Measurements from ENCODE around the gene TMEM114.
"Not testable (repeated sequence)": the region's sequence is repeated elsewhere in the genome, so short reads cannot be mapped to it uniquely, and the experiment has no call there.

TMEM114 gene

GRCh38 chr16:8564934-8565345, 25.4 kb downstream of the TMEM114 start:
- no peak for DNase-seq
- in situ Hi-C loops (cut with HindIII; ENCODE audit: low pct_ligation_motif_present, low sequenced_read_pairs), result no loop called here
- no peak overlapping the region for H3K27ac ChIP-seq

GRCh38 chr16:8563944-8564540, 26.3 kb downstream of the TMEM114 start:
- H3K36me3 ChIP-seq (replicated peaks); H3K4me3 ChIP-seq (ENCODE audit: low read depth, low read length); DNase-seq; H3K27me3 ChIP-seq (replicated peaks); in situ Hi-C loops (cut with HindIII; ENCODE audit: low pct_ligation_motif_present, low sequenced_read_pairs); H3K27ac ChIP-seq: not testable (repeated sequence)

More at GRCh38 chr16:8564934-8565345, 25.4 kb downstream of the TMEM114 start:
- no peak for TF ChIP-seq CTCF (IDR thresholded peaks at IDR 0.05; ENCODE audit: low read depth, low read length, missing control alignments)
- no peak overlapping the region for H3K4me3 ChIP-seq (ENCODE audit: low read depth, low read length)
- H3K27me3 ChIP-seq (replicated peaks), result no peaks in the 10 kb centered on the region
- no peaks in the 10 kb centered on the region for H3K36me3 ChIP-seq (replicated peaks)

DNA sequence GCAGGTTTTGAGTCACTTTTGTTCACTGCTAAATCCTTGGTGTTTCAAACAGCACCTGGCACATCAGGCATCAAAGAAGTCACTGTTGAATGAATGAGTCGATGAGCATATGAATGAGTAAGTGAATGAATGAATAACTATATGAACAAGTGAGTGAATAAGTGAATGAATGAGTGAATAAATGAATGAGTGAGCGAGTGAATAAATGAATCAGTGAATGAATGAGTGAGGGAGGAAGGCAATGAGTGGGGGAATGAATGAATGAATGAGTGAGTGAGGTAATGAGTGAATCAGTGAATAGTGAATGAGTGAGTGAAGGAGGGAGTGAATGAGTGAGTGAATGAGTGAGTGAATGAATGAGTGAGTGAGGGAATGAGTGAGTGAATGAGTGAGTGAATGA, 28.8 kb downstream of the TMEM114 start:
- no peak overlapping the region for H3K27ac ChIP-seq
- no peak for TF ChIP-seq CTCF (IDR thresholded peaks at IDR 0.05; ENCODE audit: low read depth, low read length, missing control alignments)
- no peaks in the 10 kb centered on the region for H3K27me3 ChIP-seq (replicated peaks)
- in situ Hi-C loops (cut with HindIII; ENCODE audit: low pct_ligation_motif_present, low sequenced_read_pairs), result no loop called here
- no peaks in the 10 kb centered on the region for H3K36me3 ChIP-seq (replicated peaks)
- no peak for DNase-seq
- H3K4me3 ChIP-seq (ENCODE audit: low read depth, low read length), result no peak overlapping the region

- no peak for TF ChIP-seq CTCF (IDR thresholded peaks at IDR 0.05; ENCODE audit: low read depth, low read length, missing control alignments)
- in situ Hi-C loops (cut with HindIII; ENCODE audit: low pct_ligation_motif_present, low sequenced_read_pairs), result no loop called here
- H3K27ac ChIP-seq, result no peak overlapping the region
- no peaks in the 10 kb centered on the region for H3K36me3 ChIP-seq (replicated peaks)
- no peaks in the 10 kb centered on the region for H3K27me3 ChIP-seq (replicated peaks)
- DNase-seq, result no peak
- no peak overlapping the region for H3K4me3 ChIP-seq (ENCODE audit: low read depth, low read length)
Observed at GRCh38 chr16:8555400-8555799, 34.9 kb downstream of the TMEM114 start.

DNA sequence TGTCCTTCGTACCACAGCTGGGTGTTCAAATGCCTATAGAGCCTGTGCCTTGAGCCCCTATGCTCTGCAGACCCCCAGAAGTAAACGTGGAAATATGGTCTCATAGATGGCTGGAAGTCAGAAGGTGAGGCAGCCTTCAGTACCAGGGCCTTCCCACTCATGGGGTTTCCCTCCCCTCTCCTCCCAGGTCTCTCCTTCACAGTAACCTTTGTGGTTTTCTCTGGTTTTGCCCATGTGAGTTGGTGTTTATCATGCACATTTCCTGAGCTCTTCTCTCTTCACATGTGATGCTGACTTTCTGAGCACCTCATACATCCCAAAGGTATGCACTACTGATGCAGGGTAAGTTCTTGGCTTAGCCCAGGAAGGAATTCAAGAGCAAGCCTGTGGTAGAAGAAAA, 35.4 kb downstream of the TMEM114 start:
- no peak overlapping the region for H3K27ac ChIP-seq
- H3K4me3 ChIP-seq (ENCODE audit: low read depth, low read length), result no peak overlapping the region
- DNase-seq, result no peak
- H3K36me3 ChIP-seq (replicated peaks), result no peaks in the 10 kb centered on the region
- in situ Hi-C loops (cut with HindIII; ENCODE audit: low pct_ligation_motif_present, low sequenced_read_pairs), result no loop called here
- TF ChIP-seq CTCF (IDR thresholded peaks at IDR 0.05; ENCODE audit: low read depth, low read length, missing control alignments), result no peak
- H3K27me3 ChIP-seq (replicated peaks), result no peaks in the 10 kb centered on the region

DNA sequence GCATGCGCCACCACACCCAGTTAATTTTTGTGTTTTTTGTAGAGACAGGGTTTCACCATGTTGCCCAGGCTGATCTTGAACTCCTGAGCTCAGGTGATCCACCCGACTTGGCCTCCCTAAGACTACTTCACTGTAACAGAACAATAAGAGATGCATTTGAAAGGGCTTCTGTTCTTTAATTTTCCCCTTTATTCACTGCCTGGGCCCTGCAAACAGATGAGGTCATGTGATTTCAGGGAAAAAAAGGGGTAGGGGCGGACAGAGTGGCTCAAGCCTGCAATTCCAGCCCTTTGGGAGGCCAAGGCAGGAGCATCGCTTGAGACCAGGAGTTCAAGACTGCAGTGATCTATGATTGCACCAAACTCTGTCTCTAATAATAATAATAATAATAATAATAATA, 36.3 kb downstream of the TMEM114 start:
- in situ Hi-C loops (cut with HindIII; ENCODE audit: low pct_ligation_motif_present, low sequenced_read_pairs), result no loop called here
- no peak overlapping the region for H3K4me3 ChIP-seq (ENCODE audit: low read depth, low read length)
- H3K36me3 ChIP-seq (replicated peaks), result no peaks in the 10 kb centered on the region
- H3K27me3 ChIP-seq (replicated peaks), result no peaks in the 10 kb centered on the region
- TF ChIP-seq CTCF (IDR thresholded peaks at IDR 0.05; ENCODE audit: low read depth, low read length, missing control alignments), result no peak
- DNase-seq, result no peak
- no peak overlapping the region for H3K27ac ChIP-seq
